Large intestine (tissue), 3 donors: Measurements from ENCODE around the gene ASAP2. TPM values are rescaled to one million over a fixed set of nuclear protein-coding genes. Genes with fewer than 3 reads are reported as not detected.

Experiments used
- DNase-seq, 2 donors: peaks; one replicate each; pipeline versions ENCODE4 v3.0.0 to v3.0.0-alpha.2; 2013
- H3K27ac ChIP-seq: one replicate; pipeline ENCODE4 v1.5.1; 2013; ENCODE audit warnings: low read length
- H3K27me3 ChIP-seq: 2 replicates; pipeline ENCODE4 v1.6.1; 2013; ENCODE audit warnings: low read length; ENCODE audit not compliant: control insufficient read depth, insufficient read depth
- H3K36me3 ChIP-seq: 2 replicates; pipeline ENCODE4 v1.6.1; 2013; ENCODE audit warnings: low read length; ENCODE audit not compliant: control insufficient read depth, insufficient read depth
- H3K4me1 ChIP-seq: one replicate; pipeline ENCODE4 v1.6.1; 2013; ENCODE audit warnings: low read length; ENCODE audit not compliant: control insufficient read depth, insufficient read depth
- H3K4me3 ChIP-seq: one replicate; pipeline ENCODE4 v1.5.1; 2013; ENCODE audit warnings: low read length
- H3K9me3 ChIP-seq: one replicate; pipeline ENCODE4 v1.6.1; 2013; ENCODE audit warnings: mild to moderate bottlenecking, low read depth, low read length, moderate library complexity; ENCODE audit not compliant: control insufficient read depth
- WGBS: methylation state at CpG from one replicate; pipeline ENCODE4 v1.1.5; 2013; ENCODE audit warnings: low lambda C conversion rate; ENCODE audit not compliant: insufficient coverage; 5-methylcytosine and 5-hydroxymethylcytosine counted together
- polyA plus RNA-seq: library from polyadenylated mRNA; unstranded; fragments of 120-200 nt; gene quantifications from one replicate; pipeline ENCODE4 v1.2.1, GENCODE V29; 2013

The ASAP2 gene
- polyA plus RNA-seq, 1 donor = 20.0 TPM

- no peak overlapping the region for H3K4me3 ChIP-seq
- H3K9me3 ChIP-seq = no peaks in the 10 kb centered on the region
- DNase-seq = no peak
- H3K4me1 ChIP-seq = no peaks in the 10 kb centered on the region
- H3K36me3 ChIP-seq = no peaks in the 10 kb centered on the region
- WGBS = no CpG with 5 or more reads among the region's 9 CpGs
- no peak overlapping the region for H3K27ac ChIP-seq
- H3K27me3 ChIP-seq = no peaks in the 10 kb centered on the region
These were observed 15.8 kb downstream of the ASAP2 start for GRCh38 chr2:9222239-9222892.

- Histone ChIP-seq H3K4me3 (no peak overlapping the region), H3K4me1 (no peaks in the 10 kb centered on the region), H3K27me3 (no peaks in the 10 kb centered on the region), H3K27ac (no peak overlapping the region), H3K36me3 (no peaks in the 10 kb centered on the region), H3K9me3 (no peaks in the 10 kb centered on the region)
- WGBS = no CpG with 5 or more reads among the region's 2 CpGs
- no peak for DNase-seq
These were observed 16.3 kb downstream of the ASAP2 start for GRCh38 chr2:9222893-9223287.

DNA sequence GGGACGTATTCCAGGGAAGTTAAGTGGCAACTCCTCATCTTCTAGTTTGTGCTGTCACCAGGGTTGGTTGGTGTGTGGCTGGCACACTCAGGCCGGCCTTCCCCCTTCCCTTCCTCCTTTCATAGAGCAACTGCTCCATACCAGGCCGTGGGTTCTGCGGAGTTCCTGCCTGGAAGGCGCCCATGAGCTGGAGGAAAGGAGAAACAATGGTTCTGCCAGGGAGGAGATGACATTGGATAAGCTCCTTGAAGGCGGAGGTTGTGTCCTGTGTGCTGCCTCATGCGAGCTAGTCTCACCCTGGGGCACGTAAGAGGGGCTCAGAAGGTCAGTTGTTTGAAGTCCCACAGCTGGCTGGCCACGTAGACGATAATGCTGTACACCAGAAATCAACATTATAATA lies 19.2 kb downstream of the ASAP2 start:
- no CpG with 5 or more reads among the region's 10 CpGs for WGBS
- H3K4me3 ChIP-seq = no peak overlapping the region
- H3K9me3 ChIP-seq = no peaks in the 10 kb centered on the region
- no peaks in the 10 kb centered on the region for H3K27me3 ChIP-seq
- H3K4me1 ChIP-seq = peaks cover 8% of the 10 kb centered on the region
- no peak overlapping the region for H3K27ac ChIP-seq
- DNase-seq = no peak
- no peaks in the 10 kb centered on the region for H3K36me3 ChIP-seq

DNA sequence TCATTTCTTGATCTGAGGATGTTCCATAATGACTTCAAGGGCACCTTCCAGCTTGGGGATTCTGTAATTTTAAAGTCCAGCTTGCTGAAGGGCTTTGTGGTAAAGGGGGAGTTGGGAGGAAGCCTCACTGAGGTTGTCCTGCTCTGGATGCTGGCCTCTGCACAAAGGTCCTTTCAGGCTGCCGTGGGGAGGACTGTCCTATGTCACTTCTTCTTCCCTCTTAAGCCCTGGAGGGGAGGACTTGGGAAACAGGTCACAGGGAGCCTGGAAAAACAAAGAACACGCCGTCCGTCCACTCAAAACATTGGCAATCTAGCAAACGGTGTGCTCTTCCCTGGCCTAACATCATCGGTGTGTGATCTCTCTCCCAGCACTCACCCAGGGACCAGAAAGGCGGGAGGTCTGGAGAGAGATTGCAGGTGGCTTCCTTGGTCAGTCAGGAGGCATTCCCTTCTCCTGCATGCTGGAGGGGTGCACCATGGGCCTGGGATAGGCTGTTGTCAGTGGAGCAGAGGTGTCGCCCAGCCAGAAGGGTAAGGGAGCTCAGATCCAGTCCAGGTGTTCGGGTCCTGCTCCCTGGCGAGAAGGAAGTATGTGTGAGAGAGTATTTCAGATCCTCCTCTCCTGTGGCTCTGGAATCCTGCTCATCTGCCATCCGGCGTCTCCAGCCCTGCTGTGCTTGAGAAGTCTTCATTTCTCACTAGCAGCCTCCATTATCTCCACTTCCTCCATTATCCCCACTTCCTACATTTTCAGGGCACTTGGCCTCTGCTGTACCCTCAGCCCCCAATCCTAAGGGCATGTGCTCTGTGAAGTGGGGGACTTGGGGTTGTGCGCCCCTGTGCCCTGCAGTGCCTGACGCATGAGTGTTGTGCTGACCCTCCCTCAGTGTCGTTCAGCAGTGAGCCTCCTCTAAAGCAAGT lies 20.1 kb downstream of the ASAP2 start:
- DNase-seq = no peak
- Histone ChIP-seq H3K4me1 (peaks cover 13% of the 10 kb centered on the region), H3K27ac (no peak overlapping the region), H3K4me3 (no peak overlapping the region), H3K9me3 (no peaks in the 10 kb centered on the region), H3K27me3 (no peaks in the 10 kb centered on the region), H3K36me3 (no peaks in the 10 kb centered on the region)
- 64% methylated on average over 4 of the region's 15 CpGs for WGBS

GRCh38 chr2:9228088-9228751 lies 21.6 kb downstream of the ASAP2 start:
- WGBS = no CpG with 5 or more reads among the region's 4 CpGs
- no peak overlapping the region for H3K4me3 ChIP-seq
- no peak for DNase-seq
- H3K36me3 ChIP-seq = no peaks in the 10 kb centered on the region
- no peaks in the 10 kb centered on the region for H3K27me3 ChIP-seq
- H3K4me1 ChIP-seq = peaks cover 13% of the 10 kb centered on the region
- no peak overlapping the region for H3K27ac ChIP-seq
- H3K9me3 ChIP-seq = no peaks in the 10 kb centered on the region

- DNase-seq = no peak
- no peaks in the 10 kb centered on the region for H3K9me3 ChIP-seq
- H3K27me3 ChIP-seq = no peaks in the 10 kb centered on the region
- no peak overlapping the region for H3K27ac ChIP-seq
- no peak overlapping the region for H3K4me3 ChIP-seq
- WGBS = no CpG with 5 or more reads among the region's 15 CpGs
- peaks cover 13% of the 10 kb centered on the region for H3K4me1 ChIP-seq
- H3K36me3 ChIP-seq = no peaks in the 10 kb centered on the region
These were observed 22.3 kb downstream of the ASAP2 start for GRCh38 chr2:9228781-9229469.

DNA sequence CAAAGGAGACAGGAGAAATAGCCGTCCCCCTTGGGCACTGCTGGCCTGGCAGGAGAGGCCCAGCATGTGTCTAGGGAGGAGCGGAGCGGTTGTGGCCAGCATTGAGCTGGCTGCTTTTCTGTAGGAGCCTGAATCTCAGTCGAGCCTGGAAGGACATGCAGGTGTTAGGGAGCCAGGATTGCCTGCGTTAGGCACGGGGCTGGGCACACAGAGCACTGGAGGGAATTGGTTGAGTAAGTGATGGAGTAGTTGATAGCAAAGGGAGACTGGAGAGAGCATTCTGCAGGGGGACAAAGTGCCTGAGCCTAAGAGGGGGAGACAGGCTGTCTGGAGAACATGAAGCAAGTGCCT lies 22.8 kb downstream of the ASAP2 start:
- Histone ChIP-seq H3K36me3 (no peaks in the 10 kb centered on the region), H3K9me3 (no peaks in the 10 kb centered on the region), H3K27me3 (no peaks in the 10 kb centered on the region), H3K4me3 (no peak overlapping the region), H3K27ac (no peak overlapping the region), H3K4me1 (peaks cover 16% of the 10 kb centered on the region)
- no peak for DNase-seq
- WGBS = no CpG with 5 or more reads among the region's 6 CpGs

GRCh38 chr2:9230051-9230802 lies 23.6 kb downstream of the ASAP2 start:
- 67% methylated on average over 1 of the region's 9 CpGs for WGBS
- no peak overlapping the region for H3K27ac ChIP-seq
- no peaks in the 10 kb centered on the region for H3K27me3 ChIP-seq
- DNase-seq = no peak
- H3K36me3 ChIP-seq = no peaks in the 10 kb centered on the region
- no peak overlapping the region for H3K4me3 ChIP-seq
- peaks cover 18% of the 10 kb centered on the region for H3K4me1 ChIP-seq
- no peaks in the 10 kb centered on the region for H3K9me3 ChIP-seq

- Histone ChIP-seq H3K4me3 (no peak overlapping the region), H3K36me3 (no peaks in the 10 kb centered on the region), H3K27me3 (no peaks in the 10 kb centered on the region), H3K9me3 (no peaks in the 10 kb centered on the region), H3K27ac (no peak overlapping the region), H3K4me1 (peaks cover 24% of the 10 kb centered on the region)
- 87% methylated on average over 3 of the region's 4 CpGs for WGBS
- DNase-seq = no peak
These were observed 24.3 kb downstream of the ASAP2 start for GRCh38 chr2:9230881-9231280.
